WTC11 (cell line): ENCODE measurements around the gene RAPH1. TPM values are rescaled to one million over a fixed set of nuclear protein-coding genes. Genes with fewer than 3 reads are reported as not detected.
A peak's percentile ranks its signal among the peaks of the same experiment; 100 is the strongest.

ENCODE experiments used
- ATAC-seq: fragments of 200-7000 bp; cut with Tn5 transposase; 2 replicates; pipeline ENCODE4 v1.10.0; 2021; ENCODE audit warnings: mild to moderate bottlenecking, moderate library complexity
- CTCF ChIA-PET: fragments of 300-600 bp; sonication (Branson Sonifier 250); formaldehyde crosslinking; loops from one replicate; lab custom pipeline; 2021; ENCODE audit warnings: antibody characterized with exemption; lab: Charles Lee
- POLR2A ChIA-PET: fragments of 350-600 bp; sonication (Branson Sonifier 250); formaldehyde crosslinking; loops from one replicate; lab custom pipeline; 2021; ENCODE audit warnings: antibody characterized with exemption; lab: Charles Lee
- DNase-seq: peaks from one replicate; pipeline ENCODE4 v3.0.0; 2021; ENCODE audit warnings: low spot score
- H3K27ac Mint-ChIP-seq: 2 replicates; pipeline ENCODE4 v1.8.0; 2021; ENCODE audit warnings: mixed read lengths
- H3K27me3 Mint-ChIP-seq: 2 replicates; pipeline ENCODE4 v1.8.0; 2021; ENCODE audit warnings: low read depth, mild to moderate bottlenecking, moderate library complexity, mixed read lengths
- H3K36me3 Mint-ChIP-seq: 2 replicates; pipeline ENCODE4 v1.8.0; 2021; ENCODE audit warnings: mixed read lengths
- H3K4me1 Mint-ChIP-seq: 2 replicates; pipeline ENCODE4 v1.8.0; 2022; ENCODE audit warnings: mixed read lengths
- H3K4me3 Mint-ChIP-seq: 2 replicates; pipeline ENCODE4 v1.8.0; 2021; ENCODE audit warnings: mild to moderate bottlenecking, moderate library complexity, mixed read lengths
- H3K9me3 Mint-ChIP-seq: 2 replicates; pipeline ENCODE4 v1.8.0; 2021; ENCODE audit warnings: mixed read lengths
- ATF1 ChIP-seq: sonication (generic); formaldehyde crosslinking; IDR thresholded peaks from 2 replicates; pipeline ENCODE4 v1.8.1; 2023; ENCODE audit warnings: mild to moderate bottlenecking, moderate library complexity, missing genetic modification reagents
- CREB1 ChIP-seq: sonication (generic); formaldehyde crosslinking; IDR thresholded peaks from 2 replicates; pipeline ENCODE4 v1.8.0; 2023; ENCODE audit warnings: mild to moderate bottlenecking, missing genetic modification reagents
- ELF4 ChIP-seq: sonication (generic); formaldehyde crosslinking; IDR thresholded peaks from 2 replicates; pipeline ENCODE4 v1.8.1; 2022; ENCODE audit warnings: low read depth, mild to moderate bottlenecking, moderate library complexity, missing genetic modification reagents
- ESRRA ChIP-seq: sonication (generic); formaldehyde crosslinking; IDR thresholded peaks from 2 replicates; pipeline ENCODE4 v1.8.1; 2022; ENCODE audit warnings: mild to moderate bottlenecking, missing genetic modification reagents, borderline replicate concordance
- FOXK1 ChIP-seq: sonication (generic); formaldehyde crosslinking; IDR thresholded peaks from 2 replicates; pipeline ENCODE4 v1.8.0; 2022; ENCODE audit warnings: mild to moderate bottlenecking, moderate library complexity, missing genetic modification reagents
- GRHL2 ChIP-seq: fragments of 250-450 bp; sonication (Bioruptor Pico); IDR thresholded peaks from 2 replicates; pipeline ENCODE4 v1.8.0; 2022; ENCODE audit warnings: mild to moderate bottlenecking, moderate library complexity; ENCODE audit not compliant: insufficient replicate concordance, severe bottlenecking
- GTF2I ChIP-seq: fragments of 250-450 bp; sonication (Bioruptor Pico); conservative IDR thresholded peaks from 2 replicates; pipeline ENCODE4 v1.4.0; 2021; ENCODE audit warnings: mild to moderate bottlenecking
- KAT7 ChIP-seq: sonication (generic); formaldehyde crosslinking; IDR thresholded peaks from 2 replicates; pipeline ENCODE4 v1.8.1; 2023; ENCODE audit warnings: missing genetic modification reagents, mild to moderate bottlenecking, borderline replicate concordance
- NR1H2 ChIP-seq: sonication (generic); formaldehyde crosslinking; IDR thresholded peaks from 2 replicates; pipeline ENCODE4 v1.9.0; 2021; ENCODE audit warnings: mild to moderate bottlenecking, moderate library complexity, missing genetic modification reagents
- SOX15 ChIP-seq: fragments of 250-450 bp; sonication (Bioruptor Pico); IDR thresholded peaks from 2 replicates; pipeline ENCODE4 v1.9.0; 2021; ENCODE audit warnings: mild to moderate bottlenecking
- ZNF219 ChIP-seq: sonication (generic); formaldehyde crosslinking; IDR thresholded peaks from 2 replicates; pipeline ENCODE4 v1.8.0; 2023; ENCODE audit warnings: missing genetic modification reagents, mild to moderate bottlenecking, borderline replicate concordance
- ZNF232 ChIP-seq: sonication (generic); formaldehyde crosslinking; IDR thresholded peaks from 2 replicates; pipeline ENCODE4 v1.8.0; 2022; ENCODE audit warnings: mild to moderate bottlenecking, missing genetic modification reagents
- total RNA-seq: library from RNA; stranded (reverse); gene quantifications from 3 replicates; pipeline ENCODE4 v1.2.3, GENCODE V29; 2021
- TF ChIP-seq, protein P1 (sequence below): fragments of 250-450 bp; sonication (Bioruptor Pico); IDR thresholded peaks from 2 replicates; pipeline ENCODE4 v2.1.2; 2022; ENCODE audit warnings: mild to moderate bottlenecking, moderate library complexity
- TF ChIP-seq, protein P2 (sequence below): sonication (generic); formaldehyde crosslinking; IDR thresholded peaks from 2 replicates; pipeline ENCODE4 v1.8.1; 2023; ENCODE audit warnings: mild to moderate bottlenecking, missing genetic modification reagents
- TF ChIP-seq, protein P3 (sequence below): sonication (generic); formaldehyde crosslinking; IDR thresholded peaks from 2 replicates; pipeline ENCODE4 v1.8.0; 2022; ENCODE audit warnings: mild to moderate bottlenecking, missing genetic modification reagents
- TF ChIP-seq, protein P4 (sequence below): fragments of 250-450 bp; sonication (Bioruptor Pico); IDR thresholded peaks from 2 replicates; pipeline ENCODE4 v1.9.0; 2021; ENCODE audit warnings: mild to moderate bottlenecking

Gene RAPH1
- total RNA-seq, 1 experiment from 2014 or later: 24.6 TPM

DNA sequence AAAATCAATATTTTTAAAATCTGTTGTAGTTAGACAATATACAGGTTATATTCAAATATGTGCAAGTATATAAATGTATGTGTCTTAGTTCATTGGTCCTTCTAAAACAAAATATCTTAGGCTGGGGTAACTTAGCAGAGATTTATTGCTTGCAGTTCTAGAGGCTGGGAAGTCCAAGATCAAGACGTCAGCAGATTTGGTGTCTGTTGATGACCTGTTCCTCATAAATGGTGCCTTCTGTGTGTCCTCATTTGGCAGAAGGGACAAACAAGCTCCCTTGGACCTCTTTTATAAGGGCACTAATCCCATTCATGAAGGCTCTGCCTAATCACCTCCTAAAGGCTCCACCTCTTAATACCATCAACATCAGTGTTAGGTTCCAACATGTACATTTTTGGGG lies 175.7 kb downstream of the RAPH1 start:
- peaks cover 10% of the 10 kb centered on the region for H3K9me3 Mint-ChIP-seq
- H3K4me1 Mint-ChIP-seq: peaks cover 14% of the 10 kb centered on the region
- no peak for TF ChIP-seq GTF2I
- H3K27ac Mint-ChIP-seq: no peak overlapping the region
- CTCF ChIA-PET: no interaction called here
- POLR2A ChIA-PET: no interaction called here
- no peaks in the 10 kb centered on the region for H3K27me3 Mint-ChIP-seq
- no peak overlapping the region for H3K4me3 Mint-ChIP-seq
- ATAC-seq (no peak), DNase-seq (no peak)
- H3K36me3 Mint-ChIP-seq: peaks cover 14% of the 10 kb centered on the region

DNA sequence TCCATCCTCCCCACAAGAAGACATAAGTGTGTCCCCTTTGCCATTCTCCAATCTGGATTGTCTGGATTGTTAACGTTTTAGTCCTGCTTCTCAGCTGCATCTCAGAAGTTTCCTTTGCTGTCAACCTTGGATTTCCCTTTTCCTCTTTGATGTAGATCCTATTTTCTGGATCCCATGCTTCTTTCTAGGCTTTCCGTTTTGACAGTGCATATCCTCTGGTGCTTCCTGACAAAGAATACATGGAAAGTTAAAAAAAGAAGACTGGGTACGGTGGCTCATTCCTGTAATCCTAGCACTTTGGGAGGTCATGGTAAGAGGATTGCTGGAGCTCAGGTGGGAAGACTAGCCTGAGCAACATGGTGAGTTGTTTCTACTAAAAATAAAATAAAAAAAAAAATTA lies 180.1 kb downstream of the RAPH1 start:
- CTCF ChIA-PET: interaction anchor here (0.8 kb wide), 1 partner anchor 74 kb away, joined by 3 read pairs; no protein-coding TSS in a partner anchor
- H3K36me3 Mint-ChIP-seq: peaks cover 14% of the 10 kb centered on the region
- no peaks in the 10 kb centered on the region for H3K4me1 Mint-ChIP-seq
- POLR2A ChIA-PET: interaction anchor here (1.0 kb wide), 1 partner anchor 26 kb away, joined by 3 read pairs; no protein-coding TSS in a partner anchor
- no peaks in the 10 kb centered on the region for H3K27me3 Mint-ChIP-seq
- H3K27ac Mint-ChIP-seq: peak overlapping the region; percentile 91
- DNase-seq: no peak
- ATAC-seq: no peak
- TF ChIP-seq, protein P1, sequence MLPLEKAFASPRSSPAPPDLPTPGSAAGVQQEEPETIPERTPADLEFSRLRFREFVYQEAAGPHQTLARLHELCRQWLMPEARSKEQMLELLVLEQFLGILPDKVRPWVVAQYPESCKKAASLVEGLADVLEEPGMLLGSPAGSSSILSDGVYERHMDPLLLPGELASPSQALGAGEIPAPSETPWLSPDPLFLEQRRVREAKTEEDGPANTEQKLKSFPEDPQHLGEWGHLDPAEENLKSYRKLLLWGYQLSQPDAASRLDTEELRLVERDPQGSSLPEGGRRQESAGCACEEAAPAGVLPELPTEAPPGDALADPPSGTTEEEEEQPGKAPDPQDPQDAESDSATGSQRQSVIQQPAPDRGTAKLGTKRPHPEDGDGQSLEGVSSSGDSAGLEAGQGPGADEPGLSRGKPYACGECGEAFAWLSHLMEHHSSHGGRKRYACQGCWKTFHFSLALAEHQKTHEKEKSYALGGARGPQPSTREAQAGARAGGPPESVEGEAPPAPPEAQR (CRISPR knock-in tag): no peak
- TF ChIP-seq ZNF232 (CRISPR knock-in tag) (no peak), SOX15 (CRISPR knock-in tag) (no peak), ATF1 (CRISPR knock-in tag) (no peak), GRHL2 (CRISPR knock-in tag) (no peak), KAT7 (CRISPR knock-in tag) (no peak), ZNF219 (CRISPR knock-in tag) (no peak), NR1H2 (no peak), ESRRA (CRISPR knock-in tag) (no peak)
- TF ChIP-seq, protein P2, sequence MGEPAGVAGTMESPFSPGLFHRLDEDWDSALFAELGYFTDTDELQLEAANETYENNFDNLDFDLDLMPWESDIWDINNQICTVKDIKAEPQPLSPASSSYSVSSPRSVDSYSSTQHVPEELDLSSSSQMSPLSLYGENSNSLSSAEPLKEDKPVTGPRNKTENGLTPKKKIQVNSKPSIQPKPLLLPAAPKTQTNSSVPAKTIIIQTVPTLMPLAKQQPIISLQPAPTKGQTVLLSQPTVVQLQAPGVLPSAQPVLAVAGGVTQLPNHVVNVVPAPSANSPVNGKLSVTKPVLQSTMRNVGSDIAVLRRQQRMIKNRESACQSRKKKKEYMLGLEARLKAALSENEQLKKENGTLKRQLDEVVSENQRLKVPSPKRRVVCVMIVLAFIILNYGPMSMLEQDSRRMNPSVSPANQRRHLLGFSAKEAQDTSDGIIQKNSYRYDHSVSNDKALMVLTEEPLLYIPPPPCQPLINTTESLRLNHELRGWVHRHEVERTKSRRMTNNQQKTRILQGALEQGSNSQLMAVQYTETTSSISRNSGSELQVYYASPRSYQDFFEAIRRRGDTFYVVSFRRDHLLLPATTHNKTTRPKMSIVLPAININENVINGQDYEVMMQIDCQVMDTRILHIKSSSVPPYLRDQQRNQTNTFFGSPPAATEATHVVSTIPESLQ (CRISPR knock-in tag): no peak
- TF ChIP-seq, protein P3, sequence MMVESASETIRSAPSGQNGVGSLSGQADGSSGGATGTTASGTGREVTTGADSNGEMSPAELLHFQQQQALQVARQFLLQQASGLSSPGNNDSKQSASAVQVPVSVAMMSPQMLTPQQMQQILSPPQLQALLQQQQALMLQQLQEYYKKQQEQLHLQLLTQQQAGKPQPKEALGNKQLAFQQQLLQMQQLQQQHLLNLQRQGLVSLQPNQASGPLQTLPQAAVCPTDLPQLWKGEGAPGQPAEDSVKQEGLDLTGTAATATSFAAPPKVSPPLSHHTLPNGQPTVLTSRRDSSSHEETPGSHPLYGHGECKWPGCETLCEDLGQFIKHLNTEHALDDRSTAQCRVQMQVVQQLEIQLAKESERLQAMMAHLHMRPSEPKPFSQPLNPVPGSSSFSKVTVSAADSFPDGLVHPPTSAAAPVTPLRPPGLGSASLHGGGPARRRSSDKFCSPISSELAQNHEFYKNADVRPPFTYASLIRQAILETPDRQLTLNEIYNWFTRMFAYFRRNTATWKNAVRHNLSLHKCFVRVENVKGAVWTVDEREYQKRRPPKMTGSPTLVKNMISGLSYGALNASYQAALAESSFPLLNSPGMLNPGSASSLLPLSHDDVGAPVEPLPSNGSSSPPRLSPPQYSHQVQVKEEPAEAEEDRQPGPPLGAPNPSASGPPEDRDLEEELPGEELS (CRISPR knock-in tag): no peak
- TF ChIP-seq, protein P4, sequence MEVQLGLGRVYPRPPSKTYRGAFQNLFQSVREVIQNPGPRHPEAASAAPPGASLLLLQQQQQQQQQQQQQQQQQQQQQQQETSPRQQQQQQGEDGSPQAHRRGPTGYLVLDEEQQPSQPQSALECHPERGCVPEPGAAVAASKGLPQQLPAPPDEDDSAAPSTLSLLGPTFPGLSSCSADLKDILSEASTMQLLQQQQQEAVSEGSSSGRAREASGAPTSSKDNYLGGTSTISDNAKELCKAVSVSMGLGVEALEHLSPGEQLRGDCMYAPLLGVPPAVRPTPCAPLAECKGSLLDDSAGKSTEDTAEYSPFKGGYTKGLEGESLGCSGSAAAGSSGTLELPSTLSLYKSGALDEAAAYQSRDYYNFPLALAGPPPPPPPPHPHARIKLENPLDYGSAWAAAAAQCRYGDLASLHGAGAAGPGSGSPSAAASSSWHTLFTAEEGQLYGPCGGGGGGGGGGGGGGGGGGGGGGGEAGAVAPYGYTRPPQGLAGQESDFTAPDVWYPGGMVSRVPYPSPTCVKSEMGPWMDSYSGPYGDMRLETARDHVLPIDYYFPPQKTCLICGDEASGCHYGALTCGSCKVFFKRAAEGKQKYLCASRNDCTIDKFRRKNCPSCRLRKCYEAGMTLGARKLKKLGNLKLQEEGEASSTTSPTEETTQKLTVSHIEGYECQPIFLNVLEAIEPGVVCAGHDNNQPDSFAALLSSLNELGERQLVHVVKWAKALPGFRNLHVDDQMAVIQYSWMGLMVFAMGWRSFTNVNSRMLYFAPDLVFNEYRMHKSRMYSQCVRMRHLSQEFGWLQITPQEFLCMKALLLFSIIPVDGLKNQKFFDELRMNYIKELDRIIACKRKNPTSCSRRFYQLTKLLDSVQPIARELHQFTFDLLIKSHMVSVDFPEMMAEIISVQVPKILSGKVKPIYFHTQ (CRISPR knock-in tag): no peak
- H3K4me3 Mint-ChIP-seq: no peak overlapping the region
- peaks cover 10% of the 10 kb centered on the region for H3K9me3 Mint-ChIP-seq

DNA sequence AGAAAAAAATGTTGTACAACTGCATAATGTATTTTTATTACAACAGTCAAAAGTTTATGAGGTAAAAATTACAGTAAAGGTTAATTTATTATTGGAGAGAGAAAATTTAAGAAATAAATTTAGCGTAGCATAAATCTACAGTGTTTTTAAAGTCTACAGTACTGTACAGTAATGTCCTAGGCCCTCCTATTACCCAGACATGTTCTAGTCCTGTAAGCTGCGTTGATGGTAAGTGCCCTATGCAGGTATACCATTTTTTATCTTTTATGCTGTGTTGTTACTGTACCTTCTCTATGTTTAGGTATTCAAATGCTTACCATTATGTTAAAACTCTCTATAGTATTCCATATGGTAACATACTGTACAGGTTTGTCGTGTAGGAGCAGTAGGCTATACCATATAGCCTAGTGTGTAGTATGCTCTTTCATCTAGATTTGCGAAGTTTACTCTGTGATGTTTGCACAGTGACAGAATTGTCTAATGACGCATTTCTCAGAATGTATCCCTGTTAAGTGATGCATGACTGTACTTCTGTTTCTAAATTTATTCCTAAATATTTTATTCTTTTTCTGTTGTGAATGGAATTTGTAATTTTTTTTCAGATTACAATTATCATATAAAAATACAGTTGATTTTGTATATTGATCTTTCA lies 182.4 kb downstream of the RAPH1 start:
- no peaks in the 10 kb centered on the region for H3K27me3 Mint-ChIP-seq
- POLR2A ChIA-PET: no interaction called here
- no peak overlapping the region for H3K4me3 Mint-ChIP-seq
- CTCF ChIA-PET: no interaction called here
- DNase-seq (no peak), ATAC-seq (no peak)
- TF ChIP-seq ELF4 (no peak), CREB1 (CRISPR knock-in tag) (no peak), FOXK1 (CRISPR knock-in tag) (no peak)
- no peaks in the 10 kb centered on the region for H3K36me3 Mint-ChIP-seq
- H3K9me3 Mint-ChIP-seq: no peaks in the 10 kb centered on the region
- no peak overlapping the region for H3K27ac Mint-ChIP-seq
- peaks cover under 1% of the 10 kb centered on the region; the same call in 1 of the 2 replicates for H3K4me1 Mint-ChIP-seq
